HepG2 (cell line): ENCODE measurements around the gene SLC35F3. TPM values are rescaled to one million over a fixed set of nuclear protein-coding genes. Genes with fewer than 3 reads are reported as not detected.

Experiments
- ATAC-seq: fragments of 200-7000 bp; cut with Tn5 transposase; 3 replicates; pipeline ENCODE4 v1.9.1; 2020; ENCODE audit warnings: mild to moderate bottlenecking, moderate library complexity
- BruUV-seq: library from RNA; stranded (reverse); fragments of 400-500 nt; replicated peaks from 2 replicates; lab custom pipeline; 2021; lab: Mats Ljungman, UMichigan
- CTCF ChIA-PET: fragments of 300-600 bp; formaldehyde crosslinking; extraction: SDS; loops from one replicate; lab custom pipeline; 2021; ENCODE audit warnings: low total read pairs, inconsistent platforms, low intra/inter-chr PET ratio; lab: Yijun Ruan, JAX
- POLR2A ChIA-PET: fragments of 350-600 bp; sonication (Branson Sonifier 250); formaldehyde crosslinking; loops from one replicate; lab custom pipeline; 2020; ENCODE audit warnings: antibody characterized with exemption, inconsistent platforms; lab: Yijun Ruan, JAX
- DNase-seq: peaks from one replicate; pipeline ENCODE4 v3.0.0-alpha.2; 2015; ENCODE audit warnings: low spot score
- FAIRE-seq: peaks from 3 replicates; lab custom pipeline; 2011; peaks lifted over from hg19 to GRCh38; lab: Jason Lieb, UNC
- H2AFZ ChIP-seq: one replicate; pipeline ENCODE4 v1.6.1; 2011; ENCODE audit warnings: low read length, inconsistent platforms
- H3K27ac ChIP-seq: fragments of 300-600 bp; 3 replicates; pipeline ENCODE4 v1.8.0; 2011; ENCODE audit warnings: mixed run types, mild to moderate bottlenecking, mixed read lengths, low read length, inconsistent platforms; ENCODE audit not compliant: insufficient read depth; ENCODE audit errors: extremely low read length
- H3K27me3 ChIP-seq, 2 experiments: fragments of 200-600 bp in 1 of 2; 2 replicates in 1 of 2; 3 replicates in 1 of 2; pipeline versions ENCODE4 v1.6.0 to v1.8.0; 2011; ENCODE audit warnings: low read length in 2 of 2, mild to moderate bottlenecking in 2 of 2, moderate library complexity in 2 of 2, inconsistent platforms in 1 of 2; ENCODE audit not compliant: insufficient read depth in 2 of 2, control insufficient read depth in 1 of 2
- H3K36me3 ChIP-seq, 2 experiments: fragments of 200-600 bp in 1 of 2; replicated peaks in 1 of 2; 2 replicates in 1 of 2; 3 replicates in 1 of 2; pipeline versions ENCODE4 v1.5.1 to v1.8.0; 2011; ENCODE audit warnings: low read length in 2 of 2, inconsistent platforms in 1 of 2; ENCODE audit not compliant: insufficient read depth in 2 of 2, control insufficient read depth in 1 of 2
- H3K4me1 ChIP-seq: 2 replicates; pipeline ENCODE4 v1.5.1; 2012; ENCODE audit warnings: low read length, inconsistent platforms; ENCODE audit not compliant: insufficient read depth
- H3K4me2 ChIP-seq: 2 replicates; pipeline ENCODE4 v1.6.0; 2011; ENCODE audit warnings: low read depth, low read length, inconsistent platforms
- H3K4me3 ChIP-seq, 3 experiments: fragments of 200-600 bp in 1 of 3; sonication (generic), shearing (Covaris generic) in 1 of 3; replicated peaks in 1 of 3; 2 replicates each; pipeline ENCODE4 v1.5.1; 2011 to 2016; ENCODE audit warnings: low read length in 3 of 3, inconsistent platforms in 2 of 3, low read depth in 2 of 3, mild to moderate bottlenecking in 2 of 3, control low read depth in 1 of 3, mixed read lengths in 1 of 3; ENCODE audit not compliant: insufficient read depth in 1 of 3
- H3K79me2 ChIP-seq: one replicate; pipeline ENCODE4 v1.6.1; 2011; ENCODE audit warnings: low read length, inconsistent platforms; ENCODE audit not compliant: insufficient read depth
- H3K9ac ChIP-seq: 2 replicates; pipeline ENCODE4 v1.6.0; 2011; ENCODE audit warnings: mild to moderate bottlenecking, low read depth, low read length, inconsistent platforms; ENCODE audit not compliant: insufficient read depth
- H3K9me3 ChIP-seq: 2 replicates; pipeline ENCODE4 v1.5.1; 2012; ENCODE audit warnings: mild to moderate bottlenecking, low read length
- H4K20me1 ChIP-seq: 2 replicates; pipeline ENCODE4 v1.6.0; 2011; ENCODE audit warnings: inconsistent platforms, mild to moderate bottlenecking, low read length, moderate library complexity; ENCODE audit not compliant: insufficient read depth
- FOXC1 ChIP-seq: sonication (generic); formaldehyde crosslinking; IDR thresholded peaks from 2 replicates; pipeline ENCODE4 v1.8.0; 2022; ENCODE audit warnings: mild to moderate bottlenecking, missing genetic modification reagents, borderline replicate concordance
- FOXP1 ChIP-seq, 2 experiments: fragments of 450-650 bp in 1 of 2; IDR thresholded peaks; 2 replicates each; pipeline ENCODE4 v1.6.1; 2017 to 2018; ENCODE audit warnings: antibody characterized with exemption in 1 of 2
- WGBS: methylation state at CpG from one replicate; pipeline ENCODE4 v1.1.6; 2017; ENCODE audit warnings: low lambda C conversion rate; 5-methylcytosine and 5-hydroxymethylcytosine counted together
- in situ Hi-C: cut with HindIII; loops from 2 replicates; pipeline ENCODE4 v1.10.0; 2017; ENCODE audit warnings: low pct_unique_long_range_greater_than_20kb; ENCODE audit not compliant: extremely low pct_ligation_motif_present
- intact Hi-C: fragments of 100-400 bp; cut with micrococcal nuclease; formaldehyde crosslinking; loops from one replicate; pipeline ENCODE4 v1.10.0; 2022; ENCODE audit not compliant: unreplicated experiment
- polyA plus RNA-seq, 8 experiments: library from polyadenylated mRNA; depleted of rRNA in 3 of 8; stranded (reverse) in 7 of 8; unstranded in 1 of 8; fragments of >200 nt; fragmentation: Illumina TruSeq in 4 of 8; extraction: Trizol in 4 of 8; gene quantifications; 2 replicates each; pipeline versions ENCODE4 v1.2.1 to v1.2.3, GENCODE V29; 2011 to 2016; ENCODE audit warnings: low read depth in 4 of 8, missing spikeins in 1 of 8, mixed read lengths in 1 of 8; ENCODE audit not compliant: insufficient read depth in 1 of 8
- total RNA-seq, 5 experiments: library from RNA; depleted of rRNA; stranded (reverse); fragments of >200 nt; fragmentation: Illumina TruSeq; extraction: Trizol; gene quantifications; 2 replicates each; pipeline ENCODE4 v1.2.3, GENCODE V29; 2016; ENCODE audit warnings: low read depth in 1 of 5
- TF ChIP-seq, protein P1 (sequence below), 2 experiments: sonication (generic) in 1 of 2; formaldehyde crosslinking in 1 of 2; IDR thresholded peaks; 2 replicates each; pipeline versions ENCODE4 v1.6.1 to v1.9.0; 2014 to 2022; ENCODE audit warnings: antibody characterized with exemption in 1 of 2, borderline replicate concordance in 1 of 2, inconsistent platforms in 1 of 2, low read depth in 1 of 2, missing genetic modification reagents in 1 of 2

Gene SLC35F3
- total and polyA plus RNA-seq, 2 of the 13 experiments (the other 11 are each of a cell fraction or from before 2014, with no cell fraction given): not detected

DNA sequence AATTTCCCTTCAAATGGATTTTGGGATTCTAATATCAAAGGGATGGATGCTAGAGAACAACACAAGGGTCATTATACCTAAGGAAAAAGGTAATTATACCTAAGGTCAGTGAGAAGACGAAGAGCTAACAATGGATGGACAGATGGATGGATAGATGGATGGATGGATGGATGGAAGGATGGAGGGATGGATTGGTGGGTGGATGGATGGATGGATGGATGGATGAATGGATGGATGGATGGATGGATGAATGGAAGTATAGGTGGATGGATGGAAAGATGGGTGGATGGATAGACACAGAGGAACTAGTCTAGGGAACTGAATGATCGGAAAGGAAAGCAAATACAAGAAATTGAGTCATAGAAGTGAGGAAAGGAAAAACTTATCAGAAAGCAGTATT lies 34.0 kb downstream of the SLC35F3 start:
- WGBS: 3% methylated on average over 2 of the region's 2 CpGs
- H3K27me3 ChIP-seq: no peaks in the 10 kb centered on the region
- intact Hi-C loops: no loop called here
- no peak overlapping the region for H3K9ac ChIP-seq
- BruUV-seq: no TSS peak
- no peak for TF ChIP-seq FOXC1 (CRISPR knock-in tag)
- TF ChIP-seq, protein P1, sequence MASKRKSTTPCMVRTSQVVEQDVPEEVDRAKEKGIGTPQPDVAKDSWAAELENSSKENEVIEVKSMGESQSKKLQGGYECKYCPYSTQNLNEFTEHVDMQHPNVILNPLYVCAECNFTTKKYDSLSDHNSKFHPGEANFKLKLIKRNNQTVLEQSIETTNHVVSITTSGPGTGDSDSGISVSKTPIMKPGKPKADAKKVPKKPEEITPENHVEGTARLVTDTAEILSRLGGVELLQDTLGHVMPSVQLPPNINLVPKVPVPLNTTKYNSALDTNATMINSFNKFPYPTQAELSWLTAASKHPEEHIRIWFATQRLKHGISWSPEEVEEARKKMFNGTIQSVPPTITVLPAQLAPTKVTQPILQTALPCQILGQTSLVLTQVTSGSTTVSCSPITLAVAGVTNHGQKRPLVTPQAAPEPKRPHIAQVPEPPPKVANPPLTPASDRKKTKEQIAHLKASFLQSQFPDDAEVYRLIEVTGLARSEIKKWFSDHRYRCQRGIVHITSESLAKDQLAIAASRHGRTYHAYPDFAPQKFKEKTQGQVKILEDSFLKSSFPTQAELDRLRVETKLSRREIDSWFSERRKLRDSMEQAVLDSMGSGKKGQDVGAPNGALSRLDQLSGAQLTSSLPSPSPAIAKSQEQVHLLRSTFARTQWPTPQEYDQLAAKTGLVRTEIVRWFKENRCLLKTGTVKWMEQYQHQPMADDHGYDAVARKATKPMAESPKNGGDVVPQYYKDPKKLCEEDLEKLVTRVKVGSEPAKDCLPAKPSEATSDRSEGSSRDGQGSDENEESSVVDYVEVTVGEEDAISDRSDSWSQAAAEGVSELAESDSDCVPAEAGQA (IDR thresholded peaks at IDR 0.05; ENCODE audit: low read depth): no peak
- TF ChIP-seq, protein P1 (CRISPR knock-in tag; IDR thresholded peaks at IDR 0.05; ENCODE audit: borderline replicate concordance): no peak
- 0 out of 2 replicates have a peak, but pooled peaks have one; percentile 22 for TF ChIP-seq FOXP1 (IDR thresholded peaks at IDR 0.05)
- TF ChIP-seq FOXP1 (CRISPR knock-in tag; IDR thresholded peaks at IDR 0.05): no peak
- ATAC-seq: no peak
- H3K9me3 ChIP-seq: no peaks in the 10 kb centered on the region
- H3K36me3 ChIP-seq: no peaks in the 10 kb centered on the region
- no peak overlapping the region for H3K4me2 ChIP-seq
- DNase-seq: no peak
- no peaks in the 10 kb centered on the region for H4K20me1 ChIP-seq
- in situ Hi-C loops: no loop called here
- no peak overlapping the region for H2AFZ ChIP-seq
- H3K27ac ChIP-seq: no peak overlapping the region
- no peak for FAIRE-seq
- H3K4me1 ChIP-seq: peaks cover 5% of the 10 kb centered on the region
- ChIA-PET POLR2A (no interaction called here), CTCF (no interaction called here)
- no peak overlapping the region for H3K4me3 ChIP-seq
- H3K79me2 ChIP-seq: no peaks in the 10 kb centered on the region
